GM12865 (cell line): Measurements from ENCODE around the gene TMEM132A.

ENCODE experiments used
- DNase-seq: peaks from one replicate; pipeline ENCODE4 v3.0.0; 2010; ENCODE audit warnings: low read depth
- H3K4me3 ChIP-seq: 2 replicates; pipeline ENCODE4 v1.5.1; 2011; ENCODE audit warnings: mild to moderate bottlenecking, low read depth, low read length, control low read depth
- CTCF ChIP-seq: IDR thresholded peaks from 2 replicates; pipeline ENCODE4 v1.5.1; 2011; ENCODE audit warnings: low read length, control low read depth, low read depth, inconsistent platforms; ENCODE audit not compliant: insufficient read depth; ENCODE audit errors: missing control alignments

The TMEM132A gene

DNA sequence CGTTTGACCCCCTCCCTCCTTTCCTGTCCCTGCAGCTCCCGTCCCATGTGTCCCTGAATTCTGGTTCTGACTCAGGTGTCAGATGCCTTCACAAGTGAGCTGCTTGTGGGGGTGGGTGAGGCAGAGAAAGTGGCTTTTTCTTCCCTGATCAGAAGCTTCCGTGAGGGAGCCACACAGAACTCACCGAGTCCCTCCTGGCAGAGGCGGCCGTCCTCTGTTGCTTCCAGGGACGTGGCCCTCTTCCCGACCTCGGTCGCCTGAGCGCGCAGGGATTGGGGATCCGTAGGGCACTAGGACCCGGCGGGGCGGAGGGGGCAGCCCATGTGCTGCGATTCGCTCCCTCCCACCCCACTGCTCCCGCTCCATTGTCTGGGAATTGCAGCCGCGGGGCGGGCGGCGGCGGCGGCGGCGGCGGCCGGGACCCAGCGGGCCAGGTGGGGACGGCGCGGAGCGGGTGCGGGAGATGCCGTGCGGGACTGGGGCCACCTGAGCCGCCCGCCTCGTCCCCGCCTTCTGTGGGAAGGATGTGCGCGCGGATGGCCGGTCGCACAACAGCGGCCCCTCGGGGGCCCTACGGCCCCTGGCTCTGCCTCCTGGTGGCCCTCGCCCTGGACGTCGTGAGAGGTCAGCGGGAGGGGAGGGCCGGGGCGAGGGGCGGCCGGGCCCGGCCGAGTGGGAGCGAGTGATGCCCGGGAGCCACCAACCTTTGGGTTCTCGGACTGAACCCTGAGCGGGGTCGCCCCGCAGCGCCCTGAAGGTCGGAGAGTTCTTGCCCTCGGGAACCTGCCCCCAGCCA lies at the start of gene TMEM132A:
TSS of gene TMEM132A (plus strand) at position 351 of the 796 bp plus-strand sequence. CDS start at position 525, 174 bp downstream.
- DNase-seq, result no peak
- no peak for TF ChIP-seq CTCF
- H3K4me3 ChIP-seq, result peak within 1 kb of the TSS; percentile 58

DNA sequence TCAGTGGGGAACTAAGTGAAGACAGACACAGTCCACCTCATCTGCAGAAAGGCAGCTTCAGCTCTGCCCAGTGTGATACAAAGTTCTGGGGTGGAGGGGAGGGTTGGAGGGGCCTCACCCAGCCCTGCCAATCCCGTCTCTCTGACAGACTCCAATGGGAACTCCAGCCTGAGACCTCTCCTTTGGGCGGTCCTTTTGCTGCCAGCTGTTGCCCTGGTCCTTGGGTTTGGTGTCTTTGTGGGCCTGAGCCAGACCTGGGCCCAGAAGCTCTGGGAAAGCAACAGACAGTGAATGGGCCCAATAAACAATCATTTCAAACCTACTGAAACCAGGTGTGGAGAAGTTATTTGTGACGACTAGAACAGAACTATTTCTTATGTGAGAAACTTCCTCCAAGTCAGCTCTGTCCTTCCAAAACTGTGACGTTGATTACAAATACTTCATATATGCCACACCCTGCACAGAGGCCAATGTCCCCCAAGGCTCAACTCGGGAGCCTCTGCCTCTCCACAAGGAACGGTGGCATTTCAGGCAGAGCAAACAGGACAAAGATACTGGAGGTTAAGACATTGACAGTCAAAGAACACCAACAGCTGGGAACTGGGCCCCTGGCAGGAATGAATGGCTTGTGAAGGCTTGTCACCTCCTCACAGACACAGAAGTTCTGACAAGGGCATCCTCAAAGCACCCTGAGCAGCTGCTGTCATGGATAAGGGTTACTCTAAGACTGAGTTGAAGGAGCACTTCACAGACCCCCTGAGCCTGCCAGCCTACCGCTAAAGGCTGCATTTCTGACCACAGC lies 48.7 kb upstream of the TMEM132A start:
- TF ChIP-seq CTCF, result no peak
- H3K4me3 ChIP-seq, result no peak overlapping the region
- DNase-seq, result no peak

- DNase-seq, result no peak
- no peak for TF ChIP-seq CTCF
- H3K4me3 ChIP-seq, result no peak overlapping the region
Observed at GRCh38 chr11:60876168-60876485, 48.1 kb upstream of the TMEM132A start.

DNA sequence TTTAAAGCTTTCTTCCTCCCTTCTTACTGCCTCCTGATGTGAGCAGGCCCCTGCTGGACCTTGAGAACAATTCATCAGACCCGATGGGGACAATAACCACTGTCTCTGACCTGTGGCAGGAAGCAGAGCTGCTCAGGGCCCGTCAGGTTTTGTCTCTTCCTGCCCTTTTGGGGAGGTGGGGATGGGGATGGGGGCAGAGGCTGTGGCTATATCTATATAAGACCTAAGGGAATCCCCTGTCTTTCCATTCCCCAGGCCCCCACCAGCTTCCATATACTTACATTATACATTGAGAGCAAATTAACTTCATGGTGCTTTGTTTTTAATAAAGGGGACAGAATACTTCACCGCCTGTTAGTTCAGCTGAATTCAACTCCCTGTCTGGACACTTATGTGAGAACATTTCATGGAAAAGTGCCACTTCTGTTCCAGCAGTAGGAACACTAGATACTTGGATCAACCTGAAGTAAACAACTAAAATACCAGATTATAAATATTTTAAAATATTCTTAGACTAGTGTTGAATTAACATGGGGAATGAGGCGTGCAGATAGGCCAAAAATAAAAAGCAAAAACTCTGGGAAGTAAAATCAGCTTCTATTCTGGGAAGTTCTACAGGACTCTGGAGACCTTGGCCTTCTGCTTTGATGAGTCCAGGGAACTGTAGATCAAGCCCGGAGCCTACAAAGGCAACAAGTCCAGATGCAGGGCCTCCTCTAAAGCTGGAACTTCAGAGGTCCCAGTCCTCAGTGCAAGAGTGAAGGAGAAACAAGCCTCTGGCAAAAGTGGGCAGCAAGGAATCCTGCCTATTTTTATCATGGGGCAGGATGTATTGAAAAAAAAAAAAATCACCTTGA lies 45.8 kb upstream of the TMEM132A start:
- DNase-seq, result no peak
- no peak overlapping the region for H3K4me3 ChIP-seq
- TF ChIP-seq CTCF, result no peak

DNA sequence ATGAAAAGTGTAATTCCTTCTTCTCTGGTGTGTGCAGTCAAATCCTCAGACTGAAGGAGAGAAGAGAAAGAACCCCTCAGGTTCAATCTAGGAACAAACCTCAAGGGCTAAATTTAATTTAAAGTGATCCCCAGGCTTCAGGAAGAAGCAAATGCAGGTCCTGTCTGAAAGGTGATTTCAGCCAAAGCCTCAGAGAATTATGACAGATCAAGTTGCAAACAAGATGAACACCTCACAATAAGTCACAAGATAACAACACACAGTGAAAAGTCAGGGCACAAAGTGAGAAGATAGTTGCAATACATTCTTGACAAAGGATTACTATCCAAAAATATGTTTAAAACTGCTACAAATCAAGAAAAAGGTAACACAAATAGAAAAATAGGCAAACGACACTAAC lies 45.2 kb upstream of the TMEM132A start:
- DNase-seq, result no peak
- no peak overlapping the region for H3K4me3 ChIP-seq
- TF ChIP-seq CTCF, result no peak

- H3K4me3 ChIP-seq, result no peak overlapping the region
- no peak for TF ChIP-seq CTCF
- no peak for DNase-seq
Observed at GRCh38 chr11:60879971-60880588, 44.2 kb upstream of the TMEM132A start.
